Testis (tissue), 2 donors: ENCODE measurements around the gene MRPS2.

Experiments used
- POLR2A ChIP-seq: fragments of 450-650 bp; IDR thresholded peaks from one replicate; pipeline ENCODE4 v1.6.1; 2017; ENCODE audit warnings: antibody characterized with exemption, mild to moderate bottlenecking, moderate library complexity
- TF ChIP-seq, protein P1 (sequence below), 3 experiments: fragments of 450-650 bp in 2 of 3; fragments of 200-600 bp in 1 of 3; sonication (generic) in 1 of 3; IDR thresholded peaks; one replicate each; pipeline ENCODE4 v1.5.1; 2016 to 2019; ENCODE audit warnings: antibody characterized with exemption in 3 of 3, mild to moderate bottlenecking in 2 of 3, moderate library complexity in 1 of 3

GRCh38 chr9:135525241-135526088, 25.0 kb downstream of the MRPS2 start:
- no peak for TF ChIP-seq POLR2A
- TF ChIP-seq, protein P1, sequence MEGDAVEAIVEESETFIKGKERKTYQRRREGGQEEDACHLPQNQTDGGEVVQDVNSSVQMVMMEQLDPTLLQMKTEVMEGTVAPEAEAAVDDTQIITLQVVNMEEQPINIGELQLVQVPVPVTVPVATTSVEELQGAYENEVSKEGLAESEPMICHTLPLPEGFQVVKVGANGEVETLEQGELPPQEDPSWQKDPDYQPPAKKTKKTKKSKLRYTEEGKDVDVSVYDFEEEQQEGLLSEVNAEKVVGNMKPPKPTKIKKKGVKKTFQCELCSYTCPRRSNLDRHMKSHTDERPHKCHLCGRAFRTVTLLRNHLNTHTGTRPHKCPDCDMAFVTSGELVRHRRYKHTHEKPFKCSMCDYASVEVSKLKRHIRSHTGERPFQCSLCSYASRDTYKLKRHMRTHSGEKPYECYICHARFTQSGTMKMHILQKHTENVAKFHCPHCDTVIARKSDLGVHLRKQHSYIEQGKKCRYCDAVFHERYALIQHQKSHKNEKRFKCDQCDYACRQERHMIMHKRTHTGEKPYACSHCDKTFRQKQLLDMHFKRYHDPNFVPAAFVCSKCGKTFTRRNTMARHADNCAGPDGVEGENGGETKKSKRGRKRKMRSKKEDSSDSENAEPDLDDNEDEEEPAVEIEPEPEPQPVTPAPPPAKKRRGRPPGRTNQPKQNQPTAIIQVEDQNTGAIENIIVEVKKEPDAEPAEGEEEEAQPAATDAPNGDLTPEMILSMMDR (IDR thresholded peaks at IDR 0.05) = no peak
